Vagina (tissue), 2 donors: ENCODE data around the gene CYP1A2. TPM values are rescaled to one million over a fixed set of nuclear protein-coding genes. Genes with fewer than 3 reads are reported as not detected.
A peak's percentile ranks its signal among the peaks of the same experiment; 100 is the strongest.

Source experiments
- DNase-seq, 2 donors: peaks; one replicate each; pipeline ENCODE4 v3.0.0-alpha.2; 2017; ENCODE audit errors: extremely low spot score in 2 of 2
- H3K27ac ChIP-seq: fragments of 200-600 bp; sonication (generic); one replicate; pipeline ENCODE4 v1.5.1; 2019
- H3K27me3 ChIP-seq: fragments of 200-600 bp; sonication (generic); one replicate; pipeline ENCODE4 v1.5.1; 2019
- H3K36me3 ChIP-seq, 2 donors: fragments of 200-600 bp; sonication (generic); one replicate each; pipeline ENCODE4 v1.5.1; 2017 to 2019
- H3K4me1 ChIP-seq: fragments of 200-600 bp; sonication (generic); one replicate; pipeline ENCODE4 v1.5.1; 2019
- H3K4me3 ChIP-seq, 2 donors: fragments of 200-600 bp; sonication (generic); 1 replicate in 1 of 2; 2 replicates in 1 of 2; pipeline ENCODE4 v1.5.1; 2016 to 2019
- H3K9me3 ChIP-seq: fragments of 200-600 bp; sonication (generic); one replicate; pipeline ENCODE4 v1.5.1; 2019
- CTCF ChIP-seq, 3 experiments: fragments of 450-650 bp in 2 of 3; fragments of 200-600 bp in 1 of 3; sonication (generic) in 1 of 3; IDR thresholded peaks; one replicate each; pipeline ENCODE4 v1.5.1; 2017 to 2019; ENCODE audit warnings: antibody characterized with exemption in 3 of 3, mild to moderate bottlenecking in 2 of 3, moderate library complexity in 2 of 3
- POLR2A ChIP-seq, 2 donors: fragments of 450-650 bp; IDR thresholded peaks; one replicate each; pipeline ENCODE4 v1.6.1; 2017; ENCODE audit warnings: antibody characterized with exemption in 2 of 2, mild to moderate bottlenecking in 2 of 2, moderate library complexity in 2 of 2
- POLR2AphosphoS5 ChIP-seq, 2 donors: sonication (generic); formaldehyde crosslinking; IDR thresholded peaks; one replicate each; pipeline ENCODE4 v1.9.0; 2017; ENCODE audit warnings: antibody characterized with exemption in 2 of 2, mild to moderate bottlenecking in 2 of 2, low read depth in 1 of 2; ENCODE audit not compliant: insufficient read depth in 1 of 2
- intact Hi-C: fragments of 100-400 bp; cut with DNase I; formaldehyde crosslinking; loops from one replicate; pipeline ENCODE4 v1.15.1; 2023
- total RNA-seq: library from RNA; depleted of rRNA; stranded (reverse); fragments of >200 nt; gene quantifications from one replicate; pipeline ENCODE4 v1.2.3, GENCODE V29; 2016

Gene CYP1A2
- total RNA-seq, 1 donor from 2014 or later = not detected

- TF ChIP-seq CTCF (IDR thresholded peaks at IDR 0.05) (no peak), POLR2A (IDR thresholded peaks at IDR 0.05) (no peak), POLR2AphosphoS5 (IDR thresholded peaks at IDR 0.05; ENCODE audit: insufficient read depth in 1 of 2, low read depth in 1 of 2) (no peak)
- Histone ChIP-seq H3K27ac (peak overlapping the region; percentile 76), H3K9me3 (no peaks in the 10 kb centered on the region), H3K27me3 (no peaks in the 10 kb centered on the region), H3K4me1 (peaks cover 100% of the 10 kb centered on the region), H3K4me3 (no peak overlapping the region), H3K36me3 (no peaks in the 10 kb centered on the region)
- intact Hi-C loops = loop anchor here (10.0 kb wide), 1 partner anchor 415 kb away; no protein-coding TSS in a partner anchor
- no peak for DNase-seq
Measured at GRCh38 chr15:74789741-74790079, 41.1 kb downstream of the CYP1A2 start.

GRCh38 chr15:74790080-74790916 is 41.7 kb downstream of the CYP1A2 start:
- DNase-seq = no peak
- Histone ChIP-seq H3K27ac (peak overlapping the region; percentile 76), H3K4me3 (no peak overlapping the region), H3K27me3 (no peaks in the 10 kb centered on the region), H3K9me3 (no peaks in the 10 kb centered on the region), H3K4me1 (peaks cover 100% of the 10 kb centered on the region), H3K36me3 (no peaks in the 10 kb centered on the region)
- TF ChIP-seq POLR2AphosphoS5 (IDR thresholded peaks at IDR 0.05; ENCODE audit: insufficient read depth in 1 of 2, low read depth in 1 of 2) = no peak
- no peak for TF ChIP-seq POLR2A (IDR thresholded peaks at IDR 0.05)
- TF ChIP-seq CTCF (IDR thresholded peaks at IDR 0.05) = no peak
- intact Hi-C loops = no loop called here

GRCh38 chr15:74791007-74791406 is 42.4 kb downstream of the CYP1A2 start:
- peaks cover 95% of the 10 kb centered on the region for H3K4me1 ChIP-seq
- peak overlapping the region; percentile 76 for H3K27ac ChIP-seq
- intact Hi-C loops = no loop called here
- TF ChIP-seq CTCF (IDR thresholded peaks at IDR 0.05) (no peak), POLR2A (IDR thresholded peaks at IDR 0.05) (no peak), POLR2AphosphoS5 (IDR thresholded peaks at IDR 0.05; ENCODE audit: insufficient read depth in 1 of 2, low read depth in 1 of 2) (no peak)
- H3K9me3 ChIP-seq = no peaks in the 10 kb centered on the region
- no peak overlapping the region for H3K4me3 ChIP-seq
- no peaks in the 10 kb centered on the region for H3K36me3 ChIP-seq
- H3K27me3 ChIP-seq = no peaks in the 10 kb centered on the region
- no peak for DNase-seq

- DNase-seq = no peak
- intact Hi-C loops = no loop called here
- H3K27ac ChIP-seq = no peak overlapping the region
- H3K27me3 ChIP-seq = no peaks in the 10 kb centered on the region
- no peaks in the 10 kb centered on the region for H3K36me3 ChIP-seq
- H3K4me1 ChIP-seq = peaks cover 88% of the 10 kb centered on the region
- H3K9me3 ChIP-seq = no peaks in the 10 kb centered on the region
- no peak for TF ChIP-seq POLR2A (IDR thresholded peaks at IDR 0.05)
- no peak overlapping the region for H3K4me3 ChIP-seq
Measured at GRCh38 chr15:74791667-74792066, 43.0 kb downstream of the CYP1A2 start.

- Histone ChIP-seq H3K27me3 (no peaks in the 10 kb centered on the region), H3K27ac (peak overlapping the region; percentile 51), H3K4me3 (no peak overlapping the region), H3K36me3 (no peaks in the 10 kb centered on the region), H3K9me3 (no peaks in the 10 kb centered on the region), H3K4me1 (peaks cover 81% of the 10 kb centered on the region)
- DNase-seq = no peak
- no peak for TF ChIP-seq CTCF (IDR thresholded peaks at IDR 0.05)
- TF ChIP-seq POLR2A (IDR thresholded peaks at IDR 0.05) = no peak
- TF ChIP-seq POLR2AphosphoS5 (IDR thresholded peaks at IDR 0.05; ENCODE audit: insufficient read depth in 1 of 2, low read depth in 1 of 2) = no peak
- intact Hi-C loops = no loop called here
Measured at GRCh38 chr15:74792227-74793016, 43.8 kb downstream of the CYP1A2 start.
